Hematopoietic multipotent progenitor cell (in vitro differentiated cells): ENCODE measurements around the gene TBX2. TPM values are rescaled to one million over a fixed set of nuclear protein-coding genes. Genes with fewer than 3 reads are reported as not detected.
"Not testable (repeated sequence)": the region's sequence is repeated elsewhere in the genome, so short reads cannot be mapped to it uniquely, and the experiment has no call there.

Source experiments
- DNase-seq, 3 donors: peaks; one replicate each; pipeline ENCODE4 v3.0.0-alpha.2; 2011 to 2015; ENCODE audit warnings: low read depth in 2 of 3, low spot score in 2 of 3
- total RNA-seq: library from RNA; depleted of rRNA; stranded (reverse); fragments of >200 nt; gene quantifications from one replicate; pipeline ENCODE4 v1.2.3, GENCODE V29; 2012

Gene TBX2
- total RNA-seq, result under 0.01 TPM

GRCh38 chr17:61399131-61400065 lies at the start of gene TBX2:
Gene TBX2 (plus strand): TSS chr17:61399843. CDS start chr17:61400177, 334 bp downstream.
- peak in 1 of 3 donors; percentile 16 for DNase-seq

GRCh38 chr17:61351745-61352407 lies 47.8 kb upstream of the TBX2 start:
- DNase-seq, result no peak

GRCh38 chr17:61352408-61352770 lies 47.3 kb upstream of the TBX2 start:
- no peak for DNase-seq

GRCh38 chr17:61352781-61353491 lies 46.7 kb upstream of the TBX2 start:
- no peak for DNase-seq

- DNase-seq, result no peak
Observed at GRCh38 chr17:61353615-61354014, 46.0 kb upstream of the TBX2 start.

- DNase-seq, result no peak
Observed at GRCh38 chr17:61354895-61355874, 44.5 kb upstream of the TBX2 start.

GRCh38 chr17:61357061-61357460 lies 42.6 kb upstream of the TBX2 start:
- not testable (repeated sequence) for DNase-seq

GRCh38 chr17:61359513-61359912 lies 40.1 kb upstream of the TBX2 start:
- DNase-seq, result not testable (repeated sequence)

- no peak for DNase-seq
Observed at GRCh38 chr17:61360318-61360943, 39.2 kb upstream of the TBX2 start.

GRCh38 chr17:61361084-61361483 lies 38.6 kb upstream of the TBX2 start:
- DNase-seq, result no peak

- no peak for DNase-seq
Observed at GRCh38 chr17:61362396-61362795, 37.2 kb upstream of the TBX2 start.

GRCh38 chr17:61362852-61363600 lies 36.6 kb upstream of the TBX2 start:
- DNase-seq, result no peak

GRCh38 chr17:61363601-61364462 lies 35.8 kb upstream of the TBX2 start:
- DNase-seq, result no peak

GRCh38 chr17:61364463-61364846 lies 35.2 kb upstream of the TBX2 start:
- no peak for DNase-seq

GRCh38 chr17:61366076-61366714 lies 33.4 kb upstream of the TBX2 start:
- DNase-seq, result no peak

GRCh38 chr17:61366715-61367413 lies 32.8 kb upstream of the TBX2 start:
- no peak for DNase-seq
